Stomach (tissue), 4 donors: ENCODE measurements around the gene NCOA1.

Experiments
- POLR2A ChIP-seq, 4 donors: fragments of 450-650 bp; IDR thresholded peaks; one replicate each; pipeline ENCODE4 v1.6.1; 2016; ENCODE audit warnings: antibody characterized with exemption in 4 of 4, control low read depth in 2 of 4, mild to moderate bottlenecking in 1 of 4, moderate library complexity in 1 of 4
- TF ChIP-seq, protein P1 (sequence below), 7 experiments: fragments of 450-650 bp in 4 of 7; fragments of 200-600 bp in 3 of 7; sonication (generic) in 3 of 7; IDR thresholded peaks; one replicate each; pipeline ENCODE4 v1.5.1; 2016 to 2019; ENCODE audit warnings: antibody characterized with exemption in 7 of 7, control low read depth in 2 of 7, mild to moderate bottlenecking in 1 of 7

DNA sequence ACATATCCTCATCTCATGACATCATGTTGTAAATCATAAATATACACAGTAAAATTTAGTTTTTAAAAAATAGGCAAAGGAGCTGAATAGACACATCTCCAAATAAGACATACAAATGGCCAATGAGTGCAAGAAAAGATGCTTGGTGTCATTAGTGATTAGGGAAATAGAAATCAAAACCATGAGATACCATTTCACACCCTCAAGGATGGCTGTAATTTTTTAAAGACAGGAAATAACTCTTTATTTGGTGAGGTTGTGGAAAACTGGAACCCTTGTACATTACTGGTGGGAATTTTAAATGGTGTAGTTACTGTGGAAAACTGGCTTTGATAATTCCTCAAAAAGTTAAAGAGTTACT is 160.6 kb downstream of the NCOA1 start:
- no peak for TF ChIP-seq POLR2A (IDR thresholded peaks at IDR 0.05)
- TF ChIP-seq, protein P1, sequence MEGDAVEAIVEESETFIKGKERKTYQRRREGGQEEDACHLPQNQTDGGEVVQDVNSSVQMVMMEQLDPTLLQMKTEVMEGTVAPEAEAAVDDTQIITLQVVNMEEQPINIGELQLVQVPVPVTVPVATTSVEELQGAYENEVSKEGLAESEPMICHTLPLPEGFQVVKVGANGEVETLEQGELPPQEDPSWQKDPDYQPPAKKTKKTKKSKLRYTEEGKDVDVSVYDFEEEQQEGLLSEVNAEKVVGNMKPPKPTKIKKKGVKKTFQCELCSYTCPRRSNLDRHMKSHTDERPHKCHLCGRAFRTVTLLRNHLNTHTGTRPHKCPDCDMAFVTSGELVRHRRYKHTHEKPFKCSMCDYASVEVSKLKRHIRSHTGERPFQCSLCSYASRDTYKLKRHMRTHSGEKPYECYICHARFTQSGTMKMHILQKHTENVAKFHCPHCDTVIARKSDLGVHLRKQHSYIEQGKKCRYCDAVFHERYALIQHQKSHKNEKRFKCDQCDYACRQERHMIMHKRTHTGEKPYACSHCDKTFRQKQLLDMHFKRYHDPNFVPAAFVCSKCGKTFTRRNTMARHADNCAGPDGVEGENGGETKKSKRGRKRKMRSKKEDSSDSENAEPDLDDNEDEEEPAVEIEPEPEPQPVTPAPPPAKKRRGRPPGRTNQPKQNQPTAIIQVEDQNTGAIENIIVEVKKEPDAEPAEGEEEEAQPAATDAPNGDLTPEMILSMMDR (IDR thresholded peaks at IDR 0.05), result no peak
